HFF-Myc (cell line): ENCODE measurements around the gene RAPGEF1.

Experiments used
- DNase-seq: peaks from one replicate; pipeline ENCODE4 v3.0.0-alpha.2; 2011; ENCODE audit warnings: low read depth; ENCODE audit errors: extremely low read depth
- H3K4me3 ChIP-seq: replicated peaks from 2 replicates; pipeline ENCODE4 v1.5.1; 2011; ENCODE audit warnings: low read depth, mild to moderate bottlenecking, control low read depth, low read length
- CTCF ChIP-seq: IDR thresholded peaks from 2 replicates; pipeline ENCODE4 v1.5.1; 2012; ENCODE audit warnings: mild to moderate bottlenecking, low read depth, low read length, control low read depth; ENCODE audit errors: missing control alignments

Gene RAPGEF1

GRCh38 chr9:131739959-131740648 lies at the start of gene RAPGEF1:
Gene RAPGEF1, minus strand, starts transcription at chr9:131740076. Its CDS starts 246 bp downstream, at chr9:131739830.
- TF ChIP-seq CTCF = peak; percentile 67
- DNase-seq = no peak
- H3K4me3 ChIP-seq = peak within 1 kb of the TSS; percentile 69

GRCh38 chr9:131788851-131789250 lies 49.0 kb upstream of the RAPGEF1 start:
- no peak overlapping the region for H3K4me3 ChIP-seq
- no peak for DNase-seq
- TF ChIP-seq CTCF = no peak

- TF ChIP-seq CTCF = no peak
These were observed 48.0 kb upstream of the RAPGEF1 start for GRCh38 chr9:131787838-131788237.

GRCh38 chr9:131784748-131785501 lies 45.0 kb upstream of the RAPGEF1 start:
- no peak overlapping the region for H3K4me3 ChIP-seq
- TF ChIP-seq CTCF = no peak
- no peak for DNase-seq

More at GRCh38 chr9:131787838-131788237, 48.0 kb upstream of the RAPGEF1 start:
- DNase-seq = no peak
- no peak overlapping the region for H3K4me3 ChIP-seq

GRCh38 chr9:131781069-131781468 lies 41.2 kb upstream of the RAPGEF1 start:
- no peak for DNase-seq
- no peak overlapping the region for H3K4me3 ChIP-seq
- no peak for TF ChIP-seq CTCF

GRCh38 chr9:131776473-131776872 lies 36.6 kb upstream of the RAPGEF1 start:
- DNase-seq = peak; percentile 2
- H3K4me3 ChIP-seq = no peak overlapping the region
- no peak for TF ChIP-seq CTCF

- no peak overlapping the region for H3K4me3 ChIP-seq
- DNase-seq = no peak
- TF ChIP-seq CTCF = no peak
These were observed 36.2 kb upstream of the RAPGEF1 start for GRCh38 chr9:131776036-131776435.
